Amniotic stem cell (primary cell): Measurements from ENCODE around the gene ITGBL1.

Source experiments
- DNase-seq: peaks from one replicate; lab custom pipeline; 2025; lab: John Stamatoyannopoulos, UW

The ITGBL1 gene

DNA sequence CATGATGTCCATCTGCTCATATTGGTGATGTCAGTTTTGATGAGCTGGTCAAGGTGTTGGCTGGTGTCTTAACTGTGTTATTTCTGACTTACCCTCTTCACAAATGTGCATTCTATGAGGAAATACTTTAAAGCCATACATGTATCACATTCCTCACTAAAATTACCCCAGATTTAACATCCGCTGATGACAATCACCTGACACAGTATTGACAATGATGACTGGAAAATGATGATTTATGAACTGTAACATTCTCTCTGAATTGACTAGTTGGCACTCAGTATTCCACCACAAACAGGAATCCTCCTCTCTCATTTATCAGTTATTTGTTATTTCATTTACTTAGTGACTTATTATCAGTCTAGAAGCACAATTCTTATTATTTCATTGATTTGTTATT, 117.3 kb downstream of the ITGBL1 start:
- DNase-seq: no peak

DNA sequence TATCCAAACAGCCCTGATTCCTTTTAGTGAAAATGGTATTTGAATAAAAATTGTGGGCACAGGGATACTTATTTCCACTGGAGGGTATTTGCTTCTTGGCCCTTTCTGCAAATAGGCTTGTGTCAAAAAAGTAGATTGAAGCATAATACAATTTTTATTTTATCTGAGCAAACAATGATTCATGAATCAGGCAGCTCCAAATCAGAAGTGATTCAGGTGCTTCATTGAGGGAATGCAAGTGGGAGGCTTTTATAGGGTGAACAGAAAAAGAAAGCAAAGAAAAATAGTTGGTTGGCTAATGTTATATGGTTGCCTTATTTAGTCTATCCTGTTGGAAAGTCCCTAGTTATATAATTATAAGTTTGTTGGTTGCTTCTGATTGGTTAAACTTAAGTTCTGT, 117.9 kb downstream of the ITGBL1 start:
- DNase-seq: no peak

DNA sequence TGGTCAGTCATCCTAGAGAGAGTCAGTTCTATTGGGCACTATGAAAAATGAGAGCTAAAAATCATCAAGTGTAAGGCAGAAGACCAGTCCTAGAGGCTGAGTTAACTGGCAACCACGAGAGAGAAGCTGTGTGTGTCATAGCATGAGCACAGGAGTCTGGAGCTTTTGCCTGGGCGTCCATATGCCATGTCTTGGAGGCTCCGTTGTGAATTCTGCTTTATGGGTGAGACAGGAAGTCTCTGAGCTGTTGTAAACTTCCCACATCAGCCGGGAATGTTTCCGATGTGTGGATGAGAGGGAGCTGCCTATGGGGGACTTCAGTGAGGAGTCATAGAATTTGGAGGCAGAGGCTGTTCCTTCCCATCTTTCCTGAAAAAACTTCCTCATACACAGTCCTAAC, 120.0 kb downstream of the ITGBL1 start:
- no peak for DNase-seq

DNA sequence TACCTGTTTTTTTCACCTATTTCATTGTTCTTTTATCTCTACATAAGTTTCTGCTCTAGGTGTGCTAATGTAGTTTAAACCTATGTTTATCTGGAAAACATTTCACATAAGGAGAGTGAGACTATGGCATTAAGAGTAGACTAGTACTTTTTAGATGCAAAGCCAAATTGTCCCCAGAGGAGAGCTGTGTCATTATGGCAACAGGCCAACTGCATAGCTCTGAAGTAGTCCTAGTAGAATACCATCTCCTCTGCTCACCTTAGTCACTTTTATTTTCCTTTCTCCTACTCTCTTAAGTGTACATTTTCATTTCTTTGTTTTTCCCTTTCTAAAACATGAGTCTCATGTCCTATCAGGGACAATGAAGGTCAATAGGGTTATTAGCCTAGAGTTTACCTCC, 123.1 kb downstream of the ITGBL1 start:
- no peak for DNase-seq

DNA sequence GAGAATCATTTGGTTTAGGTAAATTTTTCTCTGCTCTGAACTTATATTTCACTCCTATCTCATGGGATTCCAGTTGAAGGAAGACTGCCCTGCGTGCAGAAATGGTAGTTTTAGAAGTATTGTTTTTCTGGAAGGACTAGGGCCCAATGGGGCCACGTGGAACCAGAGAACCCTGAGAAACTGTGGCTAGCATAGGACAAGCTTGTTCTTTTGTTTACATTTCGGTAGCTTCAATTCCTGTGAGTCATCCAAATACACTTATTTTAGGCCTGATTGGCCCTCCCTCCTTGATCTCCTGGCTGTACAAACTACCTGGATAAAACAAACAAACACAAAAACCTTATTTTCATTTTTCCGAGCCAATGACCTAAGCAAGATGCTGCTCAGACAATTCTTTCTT, 124.0 kb downstream of the ITGBL1 start:
- DNase-seq: peak; percentile 8

DNA sequence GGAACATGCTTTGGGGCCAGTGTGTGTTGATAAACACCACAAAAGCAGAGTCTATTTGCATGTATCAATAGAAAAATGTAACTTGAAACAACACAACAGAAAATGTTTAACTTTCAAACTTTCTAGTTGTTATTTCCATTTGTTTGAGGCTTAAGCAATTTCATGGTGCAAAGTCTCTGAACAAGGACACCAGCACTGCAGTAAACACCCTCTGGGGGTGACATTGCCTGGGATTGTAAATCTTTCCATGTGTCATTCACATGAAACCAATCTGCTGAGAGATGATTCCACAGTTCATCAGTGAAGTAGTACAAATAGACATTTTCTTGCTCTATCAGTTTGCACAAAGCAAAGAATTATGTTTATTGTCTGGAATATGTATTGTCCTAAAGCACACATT, 124.5 kb downstream of the ITGBL1 start:
- DNase-seq: no peak

DNA sequence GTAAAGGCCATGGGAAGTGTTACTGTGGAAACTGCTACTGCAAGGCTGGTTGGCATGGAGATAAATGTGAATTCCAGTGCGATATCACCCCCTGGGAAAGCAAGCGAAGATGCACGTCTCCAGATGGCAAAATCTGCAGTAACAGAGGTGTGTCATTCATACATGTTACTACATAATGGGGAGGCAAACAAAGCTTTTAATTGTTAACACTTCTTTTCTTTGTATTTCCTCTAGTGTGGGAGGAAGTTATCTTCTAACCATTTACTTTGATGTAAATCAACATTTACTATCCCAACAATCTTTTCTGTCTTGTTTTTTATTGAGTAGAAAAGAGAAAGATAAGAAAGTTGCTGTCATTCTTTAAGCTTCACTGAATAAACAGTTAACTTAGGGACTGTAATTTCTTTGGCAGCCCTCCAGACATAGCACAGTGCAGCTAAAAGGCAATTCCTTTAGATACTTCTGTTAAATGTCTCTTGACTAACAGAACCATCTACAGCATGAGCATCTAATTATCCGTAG, 126.9 kb downstream of the ITGBL1 start:
- DNase-seq: peak; percentile 11

DNA sequence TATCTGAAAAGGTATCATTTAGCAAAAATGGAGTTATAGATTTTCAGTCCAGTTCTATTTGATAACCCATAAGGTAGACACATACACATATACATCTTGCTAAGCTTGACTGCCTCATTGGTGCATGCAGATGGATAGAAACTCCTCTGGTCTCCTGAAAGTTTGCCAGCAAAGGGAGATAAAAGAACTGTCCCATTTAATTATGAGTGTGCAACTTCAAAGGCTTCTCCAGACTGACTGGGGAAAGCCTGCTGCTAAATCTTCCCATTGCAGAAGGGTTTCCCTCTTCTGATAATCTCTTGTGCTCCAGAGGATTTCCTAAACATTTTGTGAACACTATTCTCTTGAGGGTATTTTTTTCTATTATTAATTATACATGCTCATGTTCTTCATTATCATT, 131.9 kb downstream of the ITGBL1 start:
- no peak for DNase-seq

DNA sequence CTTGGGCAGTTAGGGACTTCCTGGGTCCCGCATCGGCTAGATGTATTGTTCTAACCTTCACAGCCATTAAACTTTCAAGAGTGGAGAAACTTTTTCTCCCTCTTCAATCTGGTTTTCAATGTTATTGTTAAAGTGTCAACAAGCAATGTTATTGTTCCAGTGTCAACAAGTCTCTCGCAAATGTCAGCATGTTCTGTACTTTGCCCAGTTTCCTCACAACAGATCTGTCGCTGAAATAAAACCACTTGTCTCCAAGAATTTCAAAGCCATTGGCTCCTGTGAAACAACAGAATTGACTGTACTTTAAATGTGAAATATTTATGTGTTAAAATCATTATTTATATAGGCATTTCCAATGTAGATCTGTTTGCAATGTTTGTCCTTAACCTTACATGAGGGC, 138.0 kb downstream of the ITGBL1 start:
- no peak for DNase-seq

DNA sequence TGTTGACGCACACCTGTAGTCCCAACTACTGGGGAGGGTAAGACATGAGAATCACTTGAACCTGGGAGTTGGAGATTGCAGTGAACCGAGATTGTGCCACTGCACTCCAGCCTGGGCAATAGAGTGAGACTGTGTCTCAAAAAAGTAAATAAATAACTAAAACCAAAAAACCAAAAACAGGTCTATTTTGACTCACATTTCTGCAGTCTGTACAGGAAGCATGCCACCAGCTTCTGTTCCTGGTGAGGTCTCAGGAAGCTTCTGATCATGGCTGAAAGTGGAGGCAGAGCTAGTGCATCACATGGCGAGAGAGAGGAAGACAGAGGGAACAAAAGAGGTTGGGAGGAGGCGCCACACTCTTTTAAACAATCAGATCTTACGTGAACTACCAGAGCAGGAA, 142.5 kb downstream of the ITGBL1 start:
- DNase-seq: no peak

DNA sequence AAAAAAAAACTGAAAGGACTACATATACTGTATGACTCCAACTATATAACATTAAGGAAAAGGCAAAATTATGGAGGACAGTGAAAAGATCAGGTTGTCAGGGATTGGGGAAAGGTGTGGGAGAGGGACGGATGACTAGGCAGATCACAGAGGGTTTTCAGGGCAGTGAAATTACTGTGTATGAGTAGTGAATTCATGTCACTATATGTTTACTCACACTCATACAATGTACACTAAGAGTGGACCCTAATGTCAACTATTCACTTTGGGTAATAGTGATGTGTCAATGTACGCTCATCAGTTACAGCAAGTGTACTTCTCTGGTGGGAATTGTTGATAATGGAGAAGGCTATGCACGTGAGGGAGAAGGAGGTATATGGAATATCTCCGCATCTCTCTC, 144.3 kb downstream of the ITGBL1 start:
- no peak for DNase-seq

DNA sequence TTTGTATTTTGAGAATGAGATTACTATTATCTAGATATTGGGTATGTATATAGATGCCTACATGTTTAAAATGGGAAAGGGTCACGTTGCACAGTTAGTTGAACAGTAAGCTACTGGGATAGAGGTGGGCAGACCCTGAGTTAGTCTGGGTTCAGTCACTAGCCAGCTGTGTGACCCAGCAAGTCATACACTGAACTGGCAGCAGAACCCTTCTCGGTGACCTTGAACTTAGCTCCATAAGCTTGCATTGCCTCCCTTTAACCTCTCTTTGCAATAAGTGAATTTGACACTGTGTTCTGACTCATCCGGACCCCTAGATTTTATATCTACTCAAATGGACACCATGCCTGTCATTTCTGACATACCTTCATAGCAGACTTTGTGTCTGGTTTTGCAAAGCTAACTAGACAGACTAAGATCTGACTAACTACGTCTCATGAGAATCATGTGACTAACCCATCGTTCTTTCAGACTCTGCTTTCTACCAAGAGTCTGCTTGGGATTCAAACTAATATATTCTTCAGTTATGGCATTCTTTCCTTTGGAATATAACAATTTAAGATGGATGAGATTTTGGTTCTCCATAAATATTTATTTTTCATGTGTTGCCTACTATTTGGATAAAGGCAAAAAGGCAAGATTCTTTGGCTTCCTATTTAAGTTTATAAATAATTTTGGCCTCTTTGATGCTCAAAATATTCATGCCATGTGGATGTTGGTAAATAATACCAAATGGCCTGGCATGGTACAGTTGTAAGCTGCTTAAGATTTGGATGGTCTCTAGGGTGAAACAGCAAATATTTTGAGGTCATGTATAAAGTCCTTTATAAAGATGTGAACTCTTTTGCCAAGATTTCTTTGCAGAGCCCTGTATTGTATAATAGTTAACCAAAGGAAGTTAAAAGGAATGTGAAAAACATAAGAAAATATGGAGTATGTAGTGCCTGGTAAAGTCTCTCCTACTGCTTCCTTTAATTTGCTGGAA, 159.3 kb downstream of the ITGBL1 start:
- DNase-seq: no peak

DNA sequence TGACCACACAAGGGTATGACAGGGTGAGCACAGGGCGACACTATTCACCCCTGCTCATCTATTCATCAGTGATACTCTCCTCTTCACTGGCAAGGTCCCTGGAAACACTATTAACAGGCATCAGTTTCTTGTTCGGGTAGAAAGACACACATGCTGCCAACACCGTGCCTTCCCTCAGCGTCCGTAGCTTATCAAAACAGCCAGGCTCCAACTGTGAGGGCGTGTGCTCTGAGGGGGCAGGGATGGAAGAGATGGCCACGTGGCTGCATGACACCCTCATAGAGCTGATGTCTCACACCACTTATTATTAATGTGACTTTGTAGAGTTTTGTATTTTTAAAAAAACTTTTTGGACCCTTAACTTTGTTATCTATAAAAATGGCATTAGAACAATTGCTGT, 160.3 kb downstream of the ITGBL1 start:
- DNase-seq: no peak

DNA sequence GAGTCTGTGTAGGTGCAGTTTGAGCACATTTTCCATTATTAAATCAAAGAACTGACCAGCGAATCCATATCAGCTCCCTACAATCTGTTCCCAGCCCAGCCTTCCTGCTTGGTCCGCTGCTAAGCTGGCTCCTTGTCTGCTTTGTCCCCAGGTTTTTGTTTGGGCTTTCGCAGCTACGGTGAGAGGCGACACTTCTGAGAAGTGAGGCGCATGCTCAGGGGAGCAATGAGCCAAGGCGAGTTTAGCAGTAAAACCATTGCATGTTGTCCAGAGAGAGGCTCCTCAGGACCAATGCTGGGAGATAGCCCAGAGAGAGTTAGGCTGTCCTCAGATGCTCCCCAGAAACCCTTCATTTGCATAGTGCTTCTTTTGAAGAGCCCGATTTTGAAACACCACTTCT, 162.0 kb downstream of the ITGBL1 start:
- no peak for DNase-seq

DNA sequence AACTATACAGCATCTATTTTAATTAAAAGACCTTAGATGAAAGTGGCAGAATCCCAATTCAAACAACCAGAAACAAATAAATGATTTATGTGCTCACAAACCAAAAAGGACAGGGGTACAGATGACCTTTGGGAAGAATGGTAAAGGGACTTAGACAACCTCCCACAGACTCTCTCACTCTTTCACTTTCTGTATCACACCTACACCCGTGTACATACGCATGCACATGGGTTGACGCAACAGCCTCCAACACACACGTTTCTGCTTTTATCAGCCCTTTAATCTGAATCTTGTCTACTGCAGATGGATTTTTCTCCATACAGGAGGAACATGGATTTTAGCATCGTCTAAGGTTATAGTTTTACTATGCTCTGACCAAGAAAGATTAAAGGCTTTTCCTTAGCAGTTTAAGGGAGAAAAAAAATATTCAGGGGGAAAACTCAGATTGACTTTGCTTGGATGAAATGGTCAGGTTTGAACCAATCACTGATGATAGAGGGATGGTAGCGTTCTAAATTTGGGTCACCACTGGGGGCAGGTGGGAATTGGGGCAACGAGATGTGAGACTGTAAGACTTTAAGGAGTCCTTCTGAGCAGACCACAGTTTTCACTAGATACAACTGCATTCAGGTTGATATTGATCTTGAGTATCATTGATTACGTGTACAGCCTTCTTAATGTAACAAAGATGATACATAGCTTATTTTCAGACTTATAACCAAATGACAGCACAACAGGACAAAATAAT, 166.1 kb downstream of the ITGBL1 start:
- no peak for DNase-seq

DNA sequence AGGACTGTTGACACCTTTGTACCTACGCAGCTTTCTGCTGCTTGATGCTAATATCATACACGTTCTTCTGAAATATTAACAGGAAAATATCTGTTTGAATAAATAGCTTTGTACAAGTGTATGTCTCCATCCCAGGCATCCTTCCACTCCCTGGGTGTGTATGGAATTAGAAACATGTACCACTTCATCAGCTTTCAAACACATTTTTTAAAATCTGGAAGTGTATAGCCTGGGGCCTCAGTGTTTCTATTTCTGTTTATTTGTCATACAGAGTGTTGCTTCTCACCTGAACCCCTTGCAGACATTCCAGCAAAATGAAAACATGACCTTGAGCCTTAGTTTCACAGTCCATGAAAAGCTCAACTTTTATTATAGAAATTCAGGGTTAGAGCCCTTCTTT, 168.6 kb downstream of the ITGBL1 start:
- DNase-seq: no peak

DNA sequence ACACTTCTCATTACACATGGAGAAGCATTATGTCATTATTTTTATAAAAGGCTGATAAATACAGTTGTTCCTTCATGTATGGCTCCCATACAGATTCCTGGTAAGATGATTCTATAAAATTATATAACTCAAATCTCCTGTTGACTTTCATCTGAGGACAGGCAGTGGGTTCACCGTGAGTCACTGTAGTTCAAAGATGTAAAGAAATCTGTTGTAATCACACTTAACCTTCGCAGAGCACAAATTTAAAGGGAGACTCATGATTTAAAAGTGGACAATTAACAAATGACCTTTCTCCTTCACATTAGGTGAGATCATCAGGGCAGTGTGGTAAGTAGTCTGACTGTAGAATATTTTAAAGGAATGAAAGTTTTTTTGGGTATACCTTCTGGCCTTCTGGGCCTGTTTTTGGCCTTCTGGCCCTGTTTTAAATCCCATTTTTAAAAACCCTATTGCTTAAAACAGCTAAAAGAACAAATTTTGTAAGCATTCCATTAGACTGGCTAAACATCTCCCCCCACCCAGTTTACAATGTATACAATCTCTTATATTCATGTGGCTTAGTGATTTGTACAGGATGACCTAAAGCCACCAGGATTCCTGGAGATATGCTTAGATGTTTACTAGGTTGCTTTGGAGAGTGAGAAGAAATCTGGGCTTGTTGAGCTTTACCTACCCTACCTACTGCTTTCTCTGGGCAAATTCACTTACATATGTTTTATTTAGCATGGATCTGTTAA, 171.2 kb downstream of the ITGBL1 start:
- no peak for DNase-seq

DNA sequence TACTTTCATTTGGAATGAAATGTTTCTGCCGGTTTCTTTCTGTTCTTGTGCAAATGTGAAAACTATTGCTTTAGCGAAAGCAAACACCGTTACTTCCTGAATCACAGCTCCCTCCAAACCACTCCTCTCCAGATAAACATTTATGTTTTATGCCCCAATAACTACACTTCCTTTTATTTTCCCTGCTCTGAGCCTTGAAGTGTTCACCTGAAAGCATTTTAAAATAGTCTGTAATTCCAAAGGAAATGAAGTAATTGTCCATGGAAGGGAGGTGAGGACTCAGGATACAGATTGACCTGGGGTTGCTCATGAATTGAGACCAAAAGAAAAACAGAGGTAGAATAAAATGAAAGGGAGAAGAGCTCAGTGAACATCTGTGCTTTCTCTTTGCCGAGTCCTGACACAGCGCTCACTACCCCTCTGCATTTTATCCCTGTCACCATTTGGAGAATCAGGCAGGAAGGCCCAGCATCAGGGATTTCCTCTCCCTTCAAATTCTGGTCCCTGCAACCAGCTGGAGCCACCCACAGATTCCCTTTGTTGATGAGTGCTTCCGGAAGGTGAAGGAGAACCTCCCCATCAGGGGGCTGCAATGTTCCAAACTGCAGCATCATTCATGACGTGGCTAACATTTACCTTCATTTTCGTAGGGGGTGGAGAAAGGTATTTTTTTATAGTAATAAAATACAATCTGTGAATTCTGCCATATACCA, 171.9 kb downstream of the ITGBL1 start:
- no peak for DNase-seq

DNA sequence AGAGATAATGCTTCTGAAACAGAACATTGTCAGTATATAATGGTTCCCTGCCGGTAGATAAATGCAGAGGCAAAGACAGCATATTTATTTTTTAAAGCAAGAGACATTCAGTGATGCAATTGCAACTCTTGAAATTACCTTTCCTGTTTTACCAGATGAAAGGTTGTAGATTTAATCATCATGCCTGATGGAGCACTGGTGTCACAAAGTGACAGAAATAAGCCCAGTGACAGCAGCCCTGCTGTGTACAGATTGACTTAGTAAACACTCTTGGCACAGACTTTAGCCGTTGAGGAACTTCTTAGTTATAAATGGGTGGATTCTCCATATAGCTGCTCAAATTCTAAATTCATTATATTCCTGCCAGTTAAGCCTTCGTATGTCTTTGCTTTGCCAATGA, 172.5 kb downstream of the ITGBL1 start:
- no peak for DNase-seq

DNA sequence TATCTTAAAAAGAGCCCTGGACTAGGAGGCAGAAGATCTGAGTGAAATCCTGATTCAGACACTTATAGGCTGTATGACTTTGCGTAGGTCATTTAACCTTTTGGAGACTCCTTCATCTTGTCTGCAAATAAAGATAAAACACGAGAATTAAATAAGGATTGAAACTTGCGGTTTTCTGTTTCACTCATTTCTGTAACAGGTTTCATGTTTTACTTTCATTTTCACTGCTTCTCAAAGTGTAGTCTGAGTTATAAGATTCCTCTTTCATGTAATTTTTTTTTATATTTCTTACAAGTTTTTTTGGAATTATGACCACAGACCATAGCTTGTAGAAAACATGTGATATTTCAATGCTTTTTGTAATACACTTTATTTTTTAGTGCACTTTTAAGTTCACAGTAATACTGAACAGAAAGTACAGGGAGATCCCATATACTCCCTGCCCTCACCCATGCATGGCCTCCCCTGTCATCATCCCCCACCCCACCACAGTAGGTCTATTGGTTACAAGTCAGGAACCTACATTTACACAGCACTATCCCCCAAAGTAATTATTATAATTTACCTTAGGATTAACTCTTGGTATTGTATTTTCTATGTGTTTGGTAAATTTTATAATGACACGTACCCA, 174.6 kb downstream of the ITGBL1 start:
- no peak for DNase-seq

DNA sequence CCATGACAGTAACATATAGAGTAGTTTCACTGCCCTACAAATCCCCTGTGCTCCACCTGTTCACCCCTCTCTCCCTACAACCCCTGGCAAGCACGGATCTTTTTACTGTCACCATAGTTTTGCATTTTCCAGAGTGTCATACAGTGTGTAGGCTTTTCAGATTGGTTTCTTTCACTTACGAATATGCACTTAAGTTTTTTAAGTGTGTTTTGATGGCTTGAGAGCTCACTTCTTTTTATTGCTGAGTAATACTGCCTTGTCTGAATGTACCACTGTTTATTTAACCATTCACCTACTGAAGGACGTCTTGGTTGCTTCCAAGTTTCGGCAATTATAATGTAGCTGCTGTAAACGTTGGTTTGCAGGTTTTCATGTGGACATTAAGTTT, 175.1 kb downstream of the ITGBL1 start:
- DNase-seq: no peak
